HG02610 (cell line): ENCODE data around the gene ZBED4.

ENCODE experiments used
- ATAC-seq: cut with Tn5 transposase; IDR thresholded peaks from one replicate; pipeline ENCODE4 v1.9.1; 2021; ENCODE audit warnings: mild to moderate bottlenecking, moderate library complexity; ENCODE audit not compliant: unreplicated experiment

Gene ZBED4

GRCh38 chr22:49853981-49854831, 562 bp downstream of the ZBED4 start:
- ATAC-seq: peak; percentile 23

DNA sequence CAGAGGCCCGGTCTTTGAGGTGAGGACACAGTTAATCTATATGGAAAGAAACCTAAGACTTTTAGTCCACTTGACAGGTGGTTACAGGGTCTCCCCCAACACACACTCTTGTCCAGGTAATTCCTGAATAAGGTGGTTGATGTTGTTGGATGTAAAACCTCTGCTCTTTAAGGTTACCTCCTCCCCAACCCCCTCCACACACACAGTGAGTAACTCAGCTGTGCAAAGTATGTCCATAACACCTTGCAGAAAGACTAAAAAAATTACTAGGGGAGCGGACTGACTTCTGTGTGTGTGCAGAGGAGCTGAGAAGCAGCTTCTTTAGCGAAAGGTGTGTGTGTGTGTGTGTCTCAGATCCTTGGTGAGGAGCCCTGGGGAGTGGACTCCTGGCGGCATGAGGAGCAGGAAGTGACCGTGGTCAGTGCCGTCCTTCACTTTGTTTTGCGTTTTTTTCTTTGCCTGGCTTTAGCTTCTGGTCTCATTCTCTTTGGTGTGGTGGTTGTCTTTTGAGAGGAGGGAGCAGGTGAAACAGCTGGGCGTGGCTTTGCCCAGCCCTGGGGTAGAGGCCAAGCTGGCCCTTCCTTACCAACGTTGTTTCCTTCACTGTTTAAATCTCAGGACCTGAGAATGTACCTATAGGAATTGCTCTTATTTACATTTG, 1.7 kb downstream of the ZBED4 start:
- ATAC-seq: no peak

DNA sequence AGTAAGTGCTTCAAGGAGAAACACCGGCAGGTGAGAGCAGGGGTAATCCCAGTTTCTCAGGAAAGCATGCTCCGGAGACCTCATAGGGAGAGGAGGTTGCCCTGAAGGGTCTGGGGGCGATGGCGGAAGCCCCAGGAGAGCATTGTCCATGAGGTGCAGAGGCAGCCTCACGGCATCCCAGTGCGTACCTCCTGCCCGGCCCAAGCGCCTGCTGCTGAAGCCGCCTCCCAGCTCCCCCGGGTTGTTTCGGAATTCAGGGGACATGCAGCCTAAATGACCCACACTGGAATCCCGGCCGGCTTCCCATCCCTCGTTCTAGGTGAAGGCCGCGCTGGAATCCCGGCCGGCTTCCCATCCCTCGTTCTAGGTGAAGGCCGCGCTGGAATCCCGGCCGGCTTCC, 2.7 kb downstream of the ZBED4 start:
- no peak for ATAC-seq

GRCh38 chr22:49856766-49857618, 3.3 kb downstream of the ZBED4 start:
- no peak for ATAC-seq

DNA sequence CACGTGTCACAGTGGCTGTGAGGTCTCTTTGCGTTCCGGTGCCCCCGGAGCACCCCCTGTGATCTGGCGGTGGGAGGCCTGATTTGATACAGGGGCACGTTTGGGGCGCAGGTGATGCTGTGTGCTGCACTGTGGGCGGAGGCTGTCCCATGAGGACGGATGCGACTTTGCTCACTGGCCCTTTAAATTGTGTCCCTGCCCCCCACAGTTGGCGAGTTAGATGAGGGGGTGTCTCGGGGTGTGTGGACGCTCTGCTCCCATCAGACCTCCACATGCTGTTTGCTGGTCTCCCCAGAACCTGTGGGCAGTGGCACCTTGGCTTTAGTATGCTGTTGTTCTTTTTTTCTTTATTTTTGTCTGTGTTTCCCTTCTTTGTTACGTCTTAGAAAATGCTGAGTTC, 5.2 kb downstream of the ZBED4 start:
- no peak for ATAC-seq

GRCh38 chr22:49861642-49862495, 8.2 kb downstream of the ZBED4 start:
- no peak for ATAC-seq

DNA sequence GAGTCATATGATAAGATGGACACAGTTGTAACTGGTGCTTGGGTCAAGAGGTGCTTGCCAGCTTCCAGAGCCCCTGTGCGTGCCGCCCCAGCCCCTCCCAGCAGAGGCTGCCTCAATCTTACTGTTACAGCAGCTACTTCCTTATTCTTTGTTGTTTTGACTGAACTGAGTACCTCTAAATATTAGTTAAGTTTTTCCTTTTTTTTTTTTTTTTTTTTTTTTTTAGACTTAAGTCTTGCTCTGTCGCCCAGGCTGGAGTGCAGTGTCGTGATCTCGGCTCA, 8.8 kb downstream of the ZBED4 start:
- no peak for ATAC-seq

DNA sequence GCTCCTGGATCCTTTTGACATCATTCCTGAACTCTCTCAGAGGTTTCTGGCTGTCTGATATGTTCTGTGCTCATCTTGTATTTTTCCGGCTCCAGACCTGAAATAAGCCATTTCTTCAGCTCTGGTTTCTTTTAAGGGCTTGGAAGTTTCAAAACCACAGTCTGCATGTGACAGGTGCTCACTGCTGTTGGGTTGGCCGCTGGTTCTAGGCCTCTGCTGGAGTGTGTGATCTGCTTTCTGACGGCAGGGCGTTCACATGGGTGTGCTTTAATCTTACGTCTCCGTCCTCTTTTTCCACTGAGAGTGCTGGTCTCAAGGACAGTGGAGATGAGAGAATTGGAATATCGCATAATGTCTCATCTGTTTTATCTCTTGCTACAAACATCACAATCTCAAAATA, 10.3 kb downstream of the ZBED4 start:
- ATAC-seq: no peak

GRCh38 chr22:49865156-49865555, 11.5 kb downstream of the ZBED4 start:
- ATAC-seq: no peak

DNA sequence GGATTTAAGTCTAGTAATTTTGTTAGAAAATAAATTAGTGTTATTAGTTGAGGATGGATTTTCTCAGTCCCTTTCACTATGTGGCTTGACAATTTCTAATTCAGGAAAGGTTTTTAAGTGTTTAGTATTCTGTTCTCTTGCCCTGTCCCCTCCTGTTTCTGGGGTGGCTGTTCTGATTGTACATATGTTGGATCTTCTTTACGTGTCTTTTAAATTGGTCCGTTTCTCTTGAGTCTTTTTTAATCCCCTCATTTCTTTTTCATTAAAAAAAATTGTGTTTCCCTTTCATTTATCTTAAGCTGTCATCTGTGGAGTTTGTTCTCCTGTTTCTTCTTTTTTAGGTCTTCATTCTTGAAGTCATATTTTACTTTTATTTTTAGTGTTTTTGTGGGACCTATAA, 12.5 kb downstream of the ZBED4 start:
- no peak for ATAC-seq

GRCh38 chr22:49866646-49867045, 13.0 kb downstream of the ZBED4 start:
- no peak for ATAC-seq

DNA sequence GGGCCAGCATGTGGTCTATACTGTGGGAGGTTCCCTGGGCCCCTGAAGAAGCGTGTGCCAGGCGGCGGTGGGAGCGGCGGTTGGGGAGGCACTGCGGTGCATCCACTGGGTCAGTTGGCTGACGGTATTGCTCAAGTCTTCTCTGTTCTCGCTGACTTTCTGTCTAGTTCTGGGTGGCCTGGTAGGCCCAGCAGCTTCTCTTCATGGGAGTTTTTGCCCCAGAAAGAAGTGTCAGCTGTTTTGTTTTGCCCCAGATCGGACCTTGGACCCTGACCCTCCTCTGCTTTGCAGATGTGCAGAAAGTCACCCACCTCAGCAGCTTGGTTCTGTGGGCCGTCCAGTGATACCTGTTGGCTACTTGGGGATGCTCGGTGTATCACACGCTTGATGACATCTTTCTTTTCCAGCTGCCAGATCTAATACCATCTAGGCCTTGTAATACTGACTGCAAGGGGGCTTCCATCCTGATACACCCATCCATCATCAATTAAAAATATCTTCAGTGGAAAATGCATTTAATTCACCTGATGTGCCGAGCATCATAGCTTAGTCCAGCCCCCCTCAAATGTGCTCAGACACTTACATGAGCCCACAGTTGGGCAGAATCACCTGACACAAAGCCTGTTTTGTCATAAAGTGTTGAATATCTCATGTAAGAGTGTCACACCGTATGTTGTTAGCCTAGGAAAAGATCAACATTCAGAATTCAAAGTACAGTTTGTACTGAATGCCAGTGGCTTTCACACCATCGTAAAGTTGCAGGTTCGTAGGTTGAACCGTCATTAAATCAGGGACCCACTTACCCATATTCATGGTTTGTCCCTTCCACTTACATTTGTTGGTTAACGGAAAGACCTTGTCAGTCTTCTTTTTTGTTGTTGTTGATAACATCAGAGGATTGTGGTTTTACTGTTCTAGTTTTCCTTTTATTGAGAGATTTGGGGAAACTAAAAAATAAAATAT, 13.9 kb downstream of the ZBED4 start:
- ATAC-seq: no peak

GRCh38 chr22:49869086-49869830, 15.6 kb downstream of the ZBED4 start:
- ATAC-seq: no peak

DNA sequence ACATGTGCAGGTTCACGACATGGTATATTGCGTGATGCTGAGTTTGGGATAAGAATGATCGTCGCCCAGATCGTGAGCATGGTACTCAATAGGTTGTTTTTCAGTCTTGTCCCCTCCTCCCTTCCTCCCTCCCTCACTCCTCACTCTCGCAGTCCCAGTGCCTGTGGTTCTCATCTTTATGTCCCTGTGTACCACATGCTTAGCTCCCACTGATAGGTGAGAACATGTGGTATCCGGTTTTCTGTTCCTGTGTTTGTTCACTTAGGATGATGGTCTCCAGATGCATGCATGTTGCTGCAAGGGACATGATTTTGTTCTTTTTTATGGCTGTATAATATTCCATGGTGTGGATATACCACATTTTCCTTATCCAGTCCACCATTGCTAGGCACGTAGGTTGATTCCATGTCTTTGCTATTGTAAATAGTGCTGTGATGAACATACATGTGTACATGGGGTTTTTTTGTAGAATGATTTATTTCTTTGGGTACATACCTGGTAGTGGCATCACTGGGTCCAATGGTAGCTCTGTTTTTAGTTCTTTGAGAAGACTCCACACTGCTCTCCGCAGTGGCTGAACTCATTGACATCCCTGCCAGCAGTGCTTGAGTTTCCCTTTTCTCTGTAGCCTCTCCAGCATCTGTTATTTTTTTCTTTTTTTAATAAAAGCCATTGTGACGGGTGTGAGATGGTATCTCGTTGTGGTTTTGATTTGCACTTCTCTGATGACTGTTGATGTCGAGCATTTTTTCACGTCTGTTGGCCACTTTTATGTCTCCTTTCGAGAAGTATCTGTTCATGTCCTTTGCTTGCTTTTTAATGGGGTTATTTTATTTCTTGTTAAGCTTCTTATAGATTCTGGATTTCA, 16.4 kb downstream of the ZBED4 start:
- no peak for ATAC-seq

GRCh38 chr22:49871482-49871881, 17.8 kb downstream of the ZBED4 start:
- no peak for ATAC-seq

GRCh38 chr22:49872347-49872746, 18.7 kb downstream of the ZBED4 start:
- no peak for ATAC-seq

DNA sequence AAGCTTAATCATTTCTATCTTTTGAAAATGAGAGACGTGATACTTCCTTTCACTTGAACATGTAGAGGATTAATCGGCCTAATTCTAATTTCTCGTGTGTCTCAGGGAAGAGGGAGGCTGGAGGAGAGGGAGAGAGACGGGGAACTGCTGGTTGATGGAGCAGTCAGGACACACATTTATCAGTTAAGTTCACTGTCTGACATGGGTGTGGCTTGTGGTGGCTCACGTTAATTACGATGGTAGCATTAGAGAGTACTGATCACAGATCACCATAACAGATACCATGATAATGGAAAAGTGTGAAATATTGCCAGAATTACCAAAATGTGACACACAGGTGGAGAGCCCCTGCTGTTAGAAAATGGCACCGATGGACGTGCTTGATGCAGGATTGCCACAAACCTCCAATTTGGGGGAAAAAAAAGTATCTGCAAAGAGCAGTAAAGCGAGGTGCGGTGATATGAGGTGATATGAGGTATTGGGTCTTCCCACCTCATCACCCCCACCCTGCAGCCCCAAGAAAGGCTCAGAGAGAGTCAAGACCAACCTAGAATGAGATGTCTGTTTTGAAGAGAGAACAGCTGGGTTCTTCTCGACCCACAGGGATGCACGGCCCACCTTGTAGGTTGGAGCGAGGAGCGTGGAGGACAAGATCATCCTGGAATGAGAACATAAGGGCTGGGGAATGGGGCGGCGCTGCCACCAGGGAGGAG, 19.7 kb downstream of the ZBED4 start:
- no peak for ATAC-seq
